MCF 10A (cell line): ENCODE data around the gene NOTCH2. TPM values are rescaled to one million over a fixed set of nuclear protein-coding genes. Genes with fewer than 3 reads are reported as not detected.

Experiments
- BruUV-seq: library from RNA; stranded (reverse); fragments of 400-500 nt; replicated peaks from 2 replicates; lab custom pipeline; 2021; lab: Mats Ljungman, UMichigan
- CTCF ChIA-PET: fragments of 300-600 bp; sonication (Branson Sonifier 250); formaldehyde crosslinking; extraction: SDS; loops from one replicate; lab custom pipeline; 2021; ENCODE audit warnings: antibody characterized with exemption, inconsistent platforms; lab: Yijun Ruan, JAX
- POLR2A ChIA-PET: fragments of 300-600, 350-650 bp; sonication (Branson Sonifier 250); formaldehyde crosslinking; extraction: SDS; loops from one replicate; lab custom pipeline; 2020; ENCODE audit warnings: antibody characterized with exemption, inconsistent platforms; lab: Yijun Ruan, JAX
- DNase-seq: peaks from one replicate; pipeline ENCODE4 v3.0.0-alpha.2; 2018; ENCODE audit not compliant: unreplicated experiment
- H3K27ac Mint-ChIP-seq: one replicate; pipeline ENCODE4 v1.8.0; 2022; ENCODE audit warnings: mild to moderate bottlenecking, low read depth, mixed read lengths; ENCODE audit not compliant: unreplicated experiment
- H3K27me3 Mint-ChIP-seq: one replicate; pipeline ENCODE4 v1.8.0; 2022; ENCODE audit warnings: mixed read lengths; ENCODE audit not compliant: insufficient read depth, unreplicated experiment
- H3K36me3 Mint-ChIP-seq: one replicate; pipeline ENCODE4 v1.8.0; 2022; ENCODE audit warnings: mild to moderate bottlenecking, moderate library complexity, mixed read lengths; ENCODE audit not compliant: insufficient read depth, unreplicated experiment
- H3K4me1 Mint-ChIP-seq: one replicate; pipeline ENCODE4 v1.8.0; 2022; ENCODE audit warnings: mixed read lengths; ENCODE audit not compliant: insufficient read depth, unreplicated experiment
- H3K4me3 Mint-ChIP-seq: one replicate; pipeline ENCODE4 v1.8.0; 2022; ENCODE audit warnings: mild to moderate bottlenecking, moderate library complexity, mixed read lengths; ENCODE audit not compliant: unreplicated experiment
- H3K9me3 Mint-ChIP-seq: one replicate; pipeline ENCODE4 v1.8.0; 2022; ENCODE audit warnings: mixed read lengths; ENCODE audit not compliant: unreplicated experiment
- intact Hi-C: fragments of 100-400 bp; cut with micrococcal nuclease; formaldehyde crosslinking; loops from 2 replicates; pipeline ENCODE4 v1.14.1; 2022
- total RNA-seq: library from RNA; stranded (reverse); gene quantifications from 2 replicates; pipeline ENCODE4 v1.2.3, GENCODE V29; 2022
- TF ChIP-seq, protein P1 (sequence below): fragments of 200-600 bp; IDR thresholded peaks from one replicate; pipeline ENCODE4 v1.8.0; 2022; ENCODE audit warnings: antibody characterized with exemption, mild to moderate bottlenecking; ENCODE audit not compliant: unreplicated experiment

NOTCH2 gene
- total RNA-seq, 1 experiment from 2014 or later, result 128 TPM

DNA sequence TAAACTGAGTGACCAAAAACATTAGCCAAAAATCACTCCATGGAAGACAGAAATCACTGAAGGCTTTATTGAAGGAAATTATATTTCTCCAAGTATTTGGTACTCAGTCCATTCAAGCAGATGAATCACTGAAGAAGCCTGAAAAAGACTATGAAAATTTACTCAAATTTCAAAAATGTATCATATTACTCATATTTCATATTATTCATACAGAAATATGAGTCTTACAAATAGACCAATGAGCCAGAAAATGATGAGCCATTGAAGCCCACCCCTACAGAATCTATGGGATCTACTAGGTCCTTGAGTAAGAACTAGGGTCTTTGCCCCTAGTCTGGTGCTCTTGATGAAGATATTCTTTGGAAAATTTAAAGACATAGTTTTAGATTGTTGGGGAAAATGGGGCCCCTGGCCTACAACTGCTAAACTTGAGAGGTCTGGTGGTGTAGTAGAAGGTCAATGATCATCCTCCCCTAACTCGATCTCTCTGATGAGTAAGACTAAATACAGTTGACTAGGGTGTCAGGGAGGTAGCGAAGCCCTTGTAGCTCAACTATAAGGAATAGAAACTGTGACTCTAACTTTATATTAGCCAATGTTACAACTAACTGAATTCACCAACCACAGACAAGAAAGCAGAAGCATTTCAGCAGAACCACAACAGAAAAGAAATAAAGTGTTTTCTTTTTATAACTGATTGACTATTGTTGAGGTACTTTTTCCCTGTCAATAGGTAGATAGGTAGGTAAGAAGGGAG, 81.0 kb downstream of the NOTCH2 start:
- ChIA-PET POLR2A (interaction anchor here (1.3 to 2.6 kb wide), 2 partner anchors 10 to 14 kb away, joined by 5 to 26 read pairs; no protein-coding TSS in a partner anchor), CTCF (interaction anchor here (2.0 kb wide), 1 partner anchor 20 kb away, joined by 11 read pairs; no protein-coding TSS in a partner anchor)
- DNase-seq, result peak; percentile 8
- H3K4me3 Mint-ChIP-seq, result no peak overlapping the region
- no TSS peak for BruUV-seq
- TF ChIP-seq, protein P1, sequence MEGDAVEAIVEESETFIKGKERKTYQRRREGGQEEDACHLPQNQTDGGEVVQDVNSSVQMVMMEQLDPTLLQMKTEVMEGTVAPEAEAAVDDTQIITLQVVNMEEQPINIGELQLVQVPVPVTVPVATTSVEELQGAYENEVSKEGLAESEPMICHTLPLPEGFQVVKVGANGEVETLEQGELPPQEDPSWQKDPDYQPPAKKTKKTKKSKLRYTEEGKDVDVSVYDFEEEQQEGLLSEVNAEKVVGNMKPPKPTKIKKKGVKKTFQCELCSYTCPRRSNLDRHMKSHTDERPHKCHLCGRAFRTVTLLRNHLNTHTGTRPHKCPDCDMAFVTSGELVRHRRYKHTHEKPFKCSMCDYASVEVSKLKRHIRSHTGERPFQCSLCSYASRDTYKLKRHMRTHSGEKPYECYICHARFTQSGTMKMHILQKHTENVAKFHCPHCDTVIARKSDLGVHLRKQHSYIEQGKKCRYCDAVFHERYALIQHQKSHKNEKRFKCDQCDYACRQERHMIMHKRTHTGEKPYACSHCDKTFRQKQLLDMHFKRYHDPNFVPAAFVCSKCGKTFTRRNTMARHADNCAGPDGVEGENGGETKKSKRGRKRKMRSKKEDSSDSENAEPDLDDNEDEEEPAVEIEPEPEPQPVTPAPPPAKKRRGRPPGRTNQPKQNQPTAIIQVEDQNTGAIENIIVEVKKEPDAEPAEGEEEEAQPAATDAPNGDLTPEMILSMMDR, result no peak
- H3K36me3 Mint-ChIP-seq, result peaks cover 24% of the 10 kb centered on the region
- H3K27ac Mint-ChIP-seq, result peak overlapping the region; percentile 91
- H3K27me3 Mint-ChIP-seq, result no peaks in the 10 kb centered on the region
- H3K4me1 Mint-ChIP-seq, result peaks cover 39% of the 10 kb centered on the region
- intact Hi-C loops, result no loop called here
- H3K9me3 Mint-ChIP-seq, result no peaks in the 10 kb centered on the region

DNA sequence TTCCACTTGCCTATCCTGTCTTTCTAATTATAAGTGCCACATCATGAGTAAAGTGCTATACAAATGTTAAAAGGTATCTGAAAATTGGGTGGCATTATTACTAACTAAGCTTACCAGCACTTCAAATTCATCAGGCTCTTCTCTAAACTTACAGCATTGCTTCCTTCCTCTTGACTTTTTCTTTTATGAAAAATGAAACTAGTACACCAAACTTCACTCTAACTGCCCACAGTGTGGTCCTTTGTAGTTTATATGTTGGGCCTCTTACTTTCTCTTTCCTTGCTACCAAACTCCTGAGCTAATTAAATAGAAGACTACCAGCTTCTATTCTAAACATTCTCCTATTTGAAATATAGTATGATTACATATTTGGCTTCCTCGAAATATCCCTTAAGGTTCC, 81.8 kb downstream of the NOTCH2 start:
- H3K4me3 Mint-ChIP-seq, result no peak overlapping the region
- TF ChIP-seq, protein P1, result no peak
- DNase-seq, result no peak
- H3K36me3 Mint-ChIP-seq, result peaks cover 24% of the 10 kb centered on the region
- POLR2A ChIA-PET, result interaction anchor here (0.8 to 2.6 kb wide), 4 partner anchors 9 to 204 kb away, joined by 3 to 26 read pairs (median 4); partner anchors contain the start of gene SEC22B
- peaks cover 40% of the 10 kb centered on the region for H3K4me1 Mint-ChIP-seq
- intact Hi-C loops, result no loop called here
- no peaks in the 10 kb centered on the region for H3K27me3 Mint-ChIP-seq
- H3K9me3 Mint-ChIP-seq, result no peaks in the 10 kb centered on the region
- CTCF ChIA-PET, result interaction anchor here (1.4 to 2.0 kb wide), 2 partner anchors 19 to 39 kb away, joined by 3 to 11 read pairs; no protein-coding TSS in a partner anchor
- peak overlapping the region; percentile 91 for H3K27ac Mint-ChIP-seq
- no TSS peak for BruUV-seq

DNA sequence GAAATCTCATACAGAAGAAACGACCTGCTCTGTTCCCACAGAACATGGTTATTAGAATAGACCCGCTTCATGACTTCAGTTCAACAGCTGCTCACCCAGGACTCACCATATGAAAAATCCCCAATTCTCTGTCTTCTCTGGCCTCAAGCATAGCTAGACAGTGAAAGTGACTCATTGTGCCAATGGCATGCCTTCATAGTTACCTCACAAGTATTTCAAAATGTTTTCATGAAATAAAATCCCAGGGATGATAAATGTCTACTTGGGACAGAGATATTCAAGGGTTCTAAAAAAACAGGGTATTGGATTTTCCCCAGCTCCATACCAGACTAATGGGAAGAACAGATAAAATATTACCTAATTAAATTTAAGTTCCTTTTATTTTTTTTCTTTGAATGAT, 82.3 kb downstream of the NOTCH2 start:
- peak overlapping the region; percentile 4 for H3K4me3 Mint-ChIP-seq
- no TSS peak for BruUV-seq

More for the DNA sequence above, 82.3 kb downstream of the NOTCH2 start:
- TF ChIP-seq, protein P1, result no peak
- Mint-ChIP-seq H3K27ac (peak overlapping the region; percentile 91), H3K9me3 (no peaks in the 10 kb centered on the region), H3K27me3 (no peaks in the 10 kb centered on the region), H3K36me3 (peaks cover 24% of the 10 kb centered on the region), H3K4me1 (peaks cover 44% of the 10 kb centered on the region)
- intact Hi-C loops, result no loop called here
- CTCF ChIA-PET, result interaction anchor here (1.4 to 2.0 kb wide), 2 partner anchors 19 to 39 kb away, joined by 3 to 11 read pairs; no protein-coding TSS in a partner anchor
- DNase-seq, result peak; percentile 86
- POLR2A ChIA-PET, result interaction anchor here (0.8 to 2.6 kb wide), 4 partner anchors 8 to 203 kb away, joined by 3 to 26 read pairs (median 4); partner anchors contain the start of gene SEC22B
